Tibial artery (tissue), 4 donors: ENCODE data around the gene MYOM1.

Experiments
- DNase-seq, 2 donors: peaks; one replicate each; pipeline ENCODE4 v3.0.0-alpha.2; 2019
- H3K27ac ChIP-seq, 2 donors: fragments of 200-600 bp; sonication (generic) in 1 of 2; 1 replicate in 1 of 2; 2 replicates in 1 of 2; pipeline ENCODE4 v1.5.1; 2018 to 2019; ENCODE audit warnings: mild to moderate bottlenecking in 1 of 2
- H3K27me3 ChIP-seq, 2 donors: fragments of 200-600 bp; sonication (generic) in 1 of 2; one replicate each; pipeline versions ENCODE4 v1.5.1 to v1.6.0; 2016 to 2019
- H3K36me3 ChIP-seq, 3 donors: fragments of 200-600 bp; sonication (generic) in 2 of 3; one replicate each; pipeline ENCODE4 v1.5.1; 2016 to 2019; ENCODE audit warnings: mild to moderate bottlenecking in 2 of 3
- H3K4me1 ChIP-seq, 4 donors: fragments of 200-600 bp; sonication (generic) in 2 of 4; 1 replicate in 3 of 4; 2 replicates in 1 of 4; pipeline ENCODE4 v1.5.1; 2016 to 2019
- H3K4me3 ChIP-seq, 2 donors: fragments of 200-600 bp; sonication (generic) in 1 of 2; 1 replicate in 1 of 2; 2 replicates in 1 of 2; pipeline ENCODE4 v1.5.1; 2018 to 2019; ENCODE audit warnings: mild to moderate bottlenecking in 2 of 2
- H3K9me3 ChIP-seq, 3 donors: fragments of 200-600 bp; sonication (generic) in 1 of 3; one replicate each; pipeline ENCODE4 v1.5.1; 2016 to 2019
- CTCF ChIP-seq, 2 experiments: fragments of 200-600 bp in 1 of 2; fragments of 450-650 bp in 1 of 2; IDR thresholded peaks; one replicate each; pipeline ENCODE4 v1.5.1; 2017 to 2019; ENCODE audit warnings: antibody characterized with exemption in 2 of 2, mild to moderate bottlenecking in 1 of 2, moderate library complexity in 1 of 2
- intact Hi-C: fragments of 100-400 bp; cut with DNase I; formaldehyde crosslinking; loops from one replicate; pipeline ENCODE4 v1.15.0; 2023; ENCODE audit warnings: low total_unique reads

Gene MYOM1

GRCh38 chr18:3192752-3193151, 27.0 kb downstream of the MYOM1 start:
- intact Hi-C loops, result no loop called here
- Histone ChIP-seq H3K27me3 (no peaks in the 10 kb centered on the region), H3K4me3 (no peak overlapping the region), H3K4me1 (peaks cover 0 to 20% (median 1%) of the 10 kb centered on the region in 4 donors), H3K9me3 (no peaks in the 10 kb centered on the region), H3K27ac (no peak overlapping the region), H3K36me3 (peaks cover 15 to 31% (median 17%) of the 10 kb centered on the region in 3 donors)
- TF ChIP-seq CTCF (IDR thresholded peaks at IDR 0.05), result no peak
- DNase-seq, result no peak

- DNase-seq, result no peak
- Histone ChIP-seq H3K36me3 (peaks cover 20 to 34% (median 22%) of the 10 kb centered on the region in 3 donors), H3K27me3 (no peaks in the 10 kb centered on the region), H3K4me1 (peaks cover 0 to 20% (median 1%) of the 10 kb centered on the region in 4 donors), H3K27ac (no peak overlapping the region), H3K9me3 (no peaks in the 10 kb centered on the region), H3K4me3 (no peak overlapping the region)
- no peak for TF ChIP-seq CTCF (IDR thresholded peaks at IDR 0.05)
- intact Hi-C loops, result no loop called here
These were observed 27.5 kb downstream of the MYOM1 start for GRCh38 chr18:3192286-3192685.

- no peak for TF ChIP-seq CTCF (IDR thresholded peaks at IDR 0.05)
- DNase-seq, result no peak
- Histone ChIP-seq H3K9me3 (no peaks in the 10 kb centered on the region), H3K27me3 (no peaks in the 10 kb centered on the region), H3K27ac (no peak overlapping the region), H3K4me1 (peaks cover 0 to 13% (median 1%) of the 10 kb centered on the region in 4 donors), H3K36me3 (peaks cover 33 to 45% (median 39%) of the 10 kb centered on the region in 3 donors), H3K4me3 (no peak overlapping the region)
- intact Hi-C loops, result no loop called here
These were observed 29.2 kb downstream of the MYOM1 start for GRCh38 chr18:3190610-3191009.

- DNase-seq, result no peak
- Histone ChIP-seq H3K27me3 (no peaks in the 10 kb centered on the region), H3K9me3 (no peaks in the 10 kb centered on the region), H3K4me3 (no peak overlapping the region), H3K36me3 (peaks cover 38 to 47% (median 44%) of the 10 kb centered on the region in 3 donors), H3K27ac (no peak overlapping the region), H3K4me1 (peaks cover 0 to 5% (median 1%) of the 10 kb centered on the region in 4 donors)
- no peak for TF ChIP-seq CTCF (IDR thresholded peaks at IDR 0.05)
- intact Hi-C loops, result no loop called here
These were observed 29.9 kb downstream of the MYOM1 start for GRCh38 chr18:3189884-3190283.

GRCh38 chr18:3186678-3187658, 32.8 kb downstream of the MYOM1 start:
- Histone ChIP-seq H3K27me3 (no peaks in the 10 kb centered on the region), H3K4me1 (peaks cover 0 to 7% (median under 1%) of the 10 kb centered on the region in 4 donors), H3K36me3 (peaks cover 47 to 58% (median 53%) of the 10 kb centered on the region in 3 donors), H3K9me3 (no peaks in the 10 kb centered on the region), H3K27ac (no peak overlapping the region), H3K4me3 (no peak overlapping the region)
- intact Hi-C loops, result no loop called here
- no peak for DNase-seq
- peak in 1 of 2 experiments; percentile 9 for TF ChIP-seq CTCF (IDR thresholded peaks at IDR 0.05)
